Measurements from ENCODE around the gene EPAS1. TPM values are rescaled to one million over a fixed set of nuclear protein-coding genes. Genes with fewer than 3 reads are reported as not detected.
A peak's percentile ranks its signal among the peaks of the same experiment; 100 is the strongest.

Gene EPAS1
- total RNA-seq, 1 donor: 45.6 TPM

DNA sequence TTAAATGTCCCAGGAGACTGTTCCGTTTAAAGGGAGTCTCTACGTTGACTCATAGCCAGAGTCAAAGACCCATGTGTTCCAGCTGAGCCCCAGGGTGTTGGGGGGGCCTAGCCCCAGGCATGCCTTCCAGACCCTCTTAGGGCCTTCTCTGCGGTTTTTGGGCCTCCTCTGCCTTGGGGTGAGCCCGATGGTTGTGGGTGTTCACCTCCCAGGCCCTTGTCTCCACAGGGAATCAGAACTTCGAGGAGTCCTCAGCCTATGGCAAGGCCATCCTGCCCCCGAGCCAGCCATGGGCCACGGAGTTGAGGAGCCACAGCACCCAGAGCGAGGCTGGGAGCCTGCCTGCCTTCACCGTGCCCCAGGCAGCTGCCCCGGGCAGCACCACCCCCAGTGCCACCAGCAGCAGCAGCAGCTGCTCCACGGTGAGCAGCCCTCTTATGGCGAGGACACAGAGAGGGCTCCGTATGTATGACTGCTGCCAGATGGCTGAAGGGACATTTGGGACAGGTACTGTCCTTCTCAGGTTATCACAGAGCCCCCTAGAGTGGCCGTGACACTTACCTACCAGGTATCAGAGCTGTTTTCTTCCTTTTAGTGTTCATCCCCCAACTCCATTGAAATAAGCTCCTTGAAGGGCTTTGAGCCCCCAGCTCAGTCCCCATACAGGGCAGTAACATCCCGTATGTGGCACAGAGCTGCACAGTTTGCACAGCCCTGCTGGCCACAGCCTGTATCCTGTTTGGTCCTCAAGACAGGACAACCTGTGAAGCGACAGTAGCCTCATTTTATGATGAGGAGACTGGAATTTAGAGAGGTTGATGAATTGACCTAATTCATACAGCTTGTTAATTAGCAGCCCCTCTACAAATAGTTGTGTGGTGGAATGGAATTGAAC lies 80.7 kb downstream of the EPAS1 start:
- no peak for DNase-seq (ENCODE audit: low read depth)
- TF ChIP-seq, protein P1, sequence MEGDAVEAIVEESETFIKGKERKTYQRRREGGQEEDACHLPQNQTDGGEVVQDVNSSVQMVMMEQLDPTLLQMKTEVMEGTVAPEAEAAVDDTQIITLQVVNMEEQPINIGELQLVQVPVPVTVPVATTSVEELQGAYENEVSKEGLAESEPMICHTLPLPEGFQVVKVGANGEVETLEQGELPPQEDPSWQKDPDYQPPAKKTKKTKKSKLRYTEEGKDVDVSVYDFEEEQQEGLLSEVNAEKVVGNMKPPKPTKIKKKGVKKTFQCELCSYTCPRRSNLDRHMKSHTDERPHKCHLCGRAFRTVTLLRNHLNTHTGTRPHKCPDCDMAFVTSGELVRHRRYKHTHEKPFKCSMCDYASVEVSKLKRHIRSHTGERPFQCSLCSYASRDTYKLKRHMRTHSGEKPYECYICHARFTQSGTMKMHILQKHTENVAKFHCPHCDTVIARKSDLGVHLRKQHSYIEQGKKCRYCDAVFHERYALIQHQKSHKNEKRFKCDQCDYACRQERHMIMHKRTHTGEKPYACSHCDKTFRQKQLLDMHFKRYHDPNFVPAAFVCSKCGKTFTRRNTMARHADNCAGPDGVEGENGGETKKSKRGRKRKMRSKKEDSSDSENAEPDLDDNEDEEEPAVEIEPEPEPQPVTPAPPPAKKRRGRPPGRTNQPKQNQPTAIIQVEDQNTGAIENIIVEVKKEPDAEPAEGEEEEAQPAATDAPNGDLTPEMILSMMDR (IDR thresholded peaks at IDR 0.05; ENCODE audit: insufficient read depth, low read length): no peak
- no peak overlapping the region for H3K4me3 ChIP-seq (ENCODE audit: low read depth, low read length)

DNA sequence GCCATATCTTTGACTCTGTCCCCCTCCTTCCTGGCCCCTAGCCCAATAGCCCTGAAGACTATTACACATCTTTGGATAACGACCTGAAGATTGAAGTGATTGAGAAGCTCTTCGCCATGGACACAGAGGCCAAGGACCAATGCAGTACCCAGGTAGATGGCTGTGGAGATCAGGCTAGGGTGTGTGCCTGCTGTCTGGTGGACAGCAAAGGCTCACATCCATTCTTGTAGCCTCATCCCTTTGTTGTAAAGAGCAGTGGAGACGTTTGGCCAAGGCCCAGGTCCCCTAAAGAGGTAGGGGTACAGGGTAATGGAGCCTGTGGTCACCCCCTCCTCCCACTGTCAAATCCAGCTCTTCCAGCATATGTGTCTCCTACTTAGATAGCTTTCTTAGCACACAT lies 81.4 kb downstream of the EPAS1 start:
- DNase-seq (ENCODE audit: low read depth): no peak
- TF ChIP-seq, protein P1 (IDR thresholded peaks at IDR 0.05; ENCODE audit: insufficient read depth, low read length): no peak
- no peak overlapping the region for H3K4me3 ChIP-seq (ENCODE audit: low read depth, low read length)

DNA sequence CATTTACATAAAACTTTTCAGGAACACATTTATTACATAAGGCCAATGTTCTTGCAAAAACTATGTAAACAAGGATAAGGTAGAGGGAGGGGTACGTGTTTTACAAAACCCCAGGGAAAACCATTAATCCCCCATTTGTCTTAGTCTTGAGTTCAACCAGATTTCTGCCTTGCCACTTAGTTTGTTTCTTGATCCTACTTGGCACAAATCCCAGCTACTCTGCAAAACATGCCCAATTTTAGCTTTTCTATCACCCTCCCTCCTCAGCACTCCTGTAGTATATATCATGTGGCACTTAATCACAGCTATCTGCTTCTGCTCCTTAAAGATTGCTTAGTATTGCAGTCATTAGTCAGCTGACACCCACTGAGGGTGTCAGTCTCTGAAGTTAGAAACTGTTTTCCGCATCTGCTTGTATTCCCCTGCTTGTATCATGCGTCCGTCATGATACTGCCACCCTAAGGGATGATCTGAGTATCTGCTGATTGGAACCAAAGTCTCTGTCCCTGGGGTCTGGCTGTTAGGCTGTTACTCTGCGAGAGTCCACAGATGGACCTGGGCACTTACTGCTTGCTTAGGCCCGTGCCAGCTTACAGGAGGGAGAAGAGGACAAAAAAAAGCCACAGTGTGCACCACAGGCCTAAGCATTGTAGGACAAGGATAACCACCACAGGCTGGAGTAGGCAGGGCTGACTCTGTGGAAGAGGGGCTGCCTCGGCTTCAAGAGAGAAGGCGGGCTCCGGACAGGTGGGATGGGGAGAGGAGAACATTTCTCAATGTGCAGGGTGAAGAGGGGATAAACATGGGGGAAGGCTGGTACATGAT lies 82.2 kb downstream of the EPAS1 start:
- TF ChIP-seq, protein P1 (IDR thresholded peaks at IDR 0.05; ENCODE audit: insufficient read depth, low read length): no peak
- DNase-seq (ENCODE audit: low read depth): peak; percentile 75
- H3K4me3 ChIP-seq (ENCODE audit: low read depth, low read length): no peak overlapping the region

DNA sequence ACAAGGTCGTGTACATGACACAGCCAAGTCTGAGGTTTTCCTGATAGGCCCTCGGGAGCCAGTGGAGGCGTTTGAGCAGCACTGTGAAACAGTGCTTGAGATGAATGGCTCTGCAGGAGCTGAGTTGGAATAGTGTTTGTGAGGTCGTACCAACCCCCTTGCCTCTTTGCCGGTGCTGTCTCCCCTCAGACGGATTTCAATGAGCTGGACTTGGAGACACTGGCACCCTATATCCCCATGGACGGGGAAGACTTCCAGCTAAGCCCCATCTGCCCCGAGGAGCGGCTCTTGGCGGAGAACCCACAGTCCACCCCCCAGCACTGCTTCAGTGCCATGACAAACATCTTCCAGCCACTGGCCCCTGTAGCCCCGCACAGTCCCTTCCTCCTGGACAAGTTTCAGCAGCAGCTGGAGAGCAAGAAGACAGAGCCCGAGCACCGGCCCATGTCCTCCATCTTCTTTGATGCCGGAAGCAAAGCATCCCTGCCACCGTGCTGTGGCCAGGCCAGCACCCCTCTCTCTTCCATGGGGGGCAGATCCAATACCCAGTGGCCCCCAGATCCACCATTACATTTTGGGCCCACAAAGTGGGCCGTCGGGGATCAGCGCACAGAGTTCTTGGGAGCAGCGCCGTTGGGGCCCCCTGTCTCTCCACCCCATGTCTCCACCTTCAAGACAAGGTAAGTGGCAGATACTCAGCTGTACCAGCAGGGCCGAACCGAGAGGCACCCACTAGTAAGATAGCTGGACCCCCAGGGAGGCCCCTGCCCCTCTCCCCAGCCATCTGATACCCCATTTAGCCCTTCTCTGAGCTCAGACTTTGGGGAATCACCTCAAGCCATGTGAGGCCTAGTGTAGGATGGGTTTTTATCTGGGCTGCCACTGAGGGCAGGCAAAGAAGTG lies 83.1 kb downstream of the EPAS1 start:
- TF ChIP-seq, protein P1 (IDR thresholded peaks at IDR 0.05; ENCODE audit: insufficient read depth, low read length): no peak
- no peak overlapping the region for H3K4me3 ChIP-seq (ENCODE audit: low read depth, low read length)
- DNase-seq (ENCODE audit: low read depth): no peak

DNA sequence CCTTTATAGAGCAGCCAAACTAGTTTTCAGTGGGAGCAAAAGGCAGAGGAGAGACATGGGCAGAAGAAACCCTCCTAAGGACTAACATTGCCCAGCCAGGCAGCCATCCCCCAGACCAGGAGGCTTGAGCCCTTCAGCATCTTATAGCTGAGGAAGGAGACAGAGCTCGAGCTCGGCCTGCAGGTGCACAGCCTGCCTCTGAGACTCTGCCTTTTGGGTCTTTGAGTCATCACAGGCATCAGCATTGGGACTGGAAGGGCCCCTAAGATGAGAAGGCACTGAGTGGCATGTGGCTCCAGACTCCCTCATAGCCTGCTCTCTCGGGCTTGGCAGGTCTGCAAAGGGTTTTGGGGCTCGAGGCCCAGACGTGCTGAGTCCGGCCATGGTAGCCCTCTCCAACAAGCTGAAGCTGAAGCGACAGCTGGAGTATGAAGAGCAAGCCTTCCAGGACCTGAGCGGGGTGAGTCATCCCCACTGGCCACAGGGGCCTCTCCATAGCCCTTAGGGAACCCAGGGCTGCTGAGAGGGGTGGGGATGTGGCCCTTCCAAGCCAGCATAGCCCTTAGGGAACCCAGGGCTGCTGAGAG lies 84.1 kb downstream of the EPAS1 start:
- TF ChIP-seq, protein P1 (IDR thresholded peaks at IDR 0.05; ENCODE audit: insufficient read depth, low read length): no peak
- no peak overlapping the region for H3K4me3 ChIP-seq (ENCODE audit: low read depth, low read length)
- no peak for DNase-seq (ENCODE audit: low read depth)

DNA sequence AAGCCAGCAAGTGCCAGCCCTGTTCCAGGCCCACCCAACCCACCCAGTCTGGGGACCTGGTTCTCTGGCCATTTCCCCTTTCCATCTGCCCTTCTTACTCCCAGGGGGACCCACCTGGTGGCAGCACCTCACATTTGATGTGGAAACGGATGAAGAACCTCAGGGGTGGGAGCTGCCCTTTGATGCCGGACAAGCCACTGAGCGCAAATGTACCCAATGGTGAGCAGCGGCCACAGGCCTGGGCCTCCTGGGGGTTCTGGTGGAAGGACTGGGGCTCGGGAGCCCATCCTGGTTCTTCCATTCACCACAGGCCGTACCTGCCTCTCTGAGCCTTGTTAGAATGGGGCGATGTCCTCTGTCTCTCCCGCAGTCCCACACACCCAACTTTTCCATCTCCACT lies 84.7 kb downstream of the EPAS1 start:
- DNase-seq (ENCODE audit: low read depth): no peak
- TF ChIP-seq, protein P1 (IDR thresholded peaks at IDR 0.05; ENCODE audit: insufficient read depth, low read length): no peak
- H3K4me3 ChIP-seq (ENCODE audit: low read depth, low read length): no peak overlapping the region

Data from fibroblast of the aortic adventitia (primary cell).